Panc1 (cell line): ENCODE data around the gene ATP5PB. TPM values are rescaled to one million over a fixed set of nuclear protein-coding genes. Genes with fewer than 3 reads are reported as not detected.

Experiments used
- ATAC-seq: fragments of 200-7000 bp; cut with Tn5 transposase; 2 replicates; pipeline ENCODE4 v1.9.1; 2020; ENCODE audit warnings: mild to moderate bottlenecking, moderate library complexity
- BruUV-seq: library from RNA; stranded (reverse); fragments of 400-500 nt; replicated peaks from 2 replicates; lab custom pipeline; 2021; lab: Mats Ljungman, UMichigan
- CTCF ChIA-PET: fragments of 300-600 bp; sonication (Branson Sonifier 250); formaldehyde crosslinking; loops from one replicate; lab custom pipeline; 2022; ENCODE audit warnings: antibody characterized with exemption; lab: Charles Lee
- POLR2A ChIA-PET: fragments of 300-600 bp; sonication (Branson Sonifier 250); formaldehyde crosslinking; loops from one replicate; lab custom pipeline; 2022; ENCODE audit warnings: antibody characterized with exemption; lab: Charles Lee
- DNase-seq: peaks from one replicate; pipeline ENCODE4 v3.0.0-alpha.2; 2010; ENCODE audit warnings: low read depth, low spot score
- H3K27ac ChIP-seq: 2 replicates; pipeline ENCODE4 v1.5.1; 2011; ENCODE audit warnings: mild to moderate bottlenecking, low read length, inconsistent platforms
- H3K27me3 ChIP-seq: fragments of 200-500 bp; sonication (Bioruptor generic); 2 replicates; pipeline ENCODE4 v1.6.0; 2014; ENCODE audit warnings: low read length, inconsistent platforms; ENCODE audit not compliant: control insufficient read depth, insufficient read depth
- H3K36me3 ChIP-seq: fragments of 200-500 bp; sonication (Bioruptor generic); 2 replicates; pipeline ENCODE4 v1.5.1; 2014; ENCODE audit warnings: inconsistent platforms, mild to moderate bottlenecking, low read length, moderate library complexity; ENCODE audit not compliant: control insufficient read depth, insufficient read depth
- H3K4me1 ChIP-seq: 2 replicates; pipeline ENCODE4 v1.5.1; 2011; ENCODE audit warnings: inconsistent platforms, mild to moderate bottlenecking, low read length, moderate library complexity; ENCODE audit not compliant: control insufficient read depth, insufficient read depth
- H3K4me3 ChIP-seq, 2 experiments: 2 replicates each; pipeline ENCODE4 v1.5.1; 2011 to 2012; ENCODE audit warnings: low read depth in 2 of 2, low read length in 2 of 2, mild to moderate bottlenecking in 2 of 2, inconsistent platforms in 1 of 2, moderate library complexity in 1 of 2
- H3K9me3 ChIP-seq: fragments of 200-500 bp; sonication (Bioruptor generic); 2 replicates; pipeline ENCODE4 v1.5.1; 2014; ENCODE audit warnings: low read depth, mild to moderate bottlenecking, inconsistent platforms, low read length, moderate library complexity; ENCODE audit not compliant: control insufficient read depth, insufficient read depth
- CTCF ChIP-seq: fragments of 450-650 bp; IDR thresholded peaks from 2 replicates; pipeline ENCODE4 v1.5.1; 2017; ENCODE audit warnings: mild to moderate bottlenecking
- POLR2AphosphoS5 ChIP-seq: IDR thresholded peaks from 2 replicates; pipeline ENCODE4 v1.6.1; 2012; ENCODE audit warnings: mild to moderate bottlenecking, low read depth, low read length, moderate library complexity
- REST ChIP-seq, 2 experiments: IDR thresholded peaks; 2 replicates each; pipeline ENCODE4 v1.6.1; 2011 to 2012; ENCODE audit warnings: low read depth in 2 of 2, control low read depth in 1 of 2, low read length in 1 of 2, mild to moderate bottlenecking in 1 of 2, moderate library complexity in 1 of 2; ENCODE audit not compliant: insufficient read depth in 1 of 2
- SIN3A ChIP-seq: IDR thresholded peaks from 2 replicates; pipeline ENCODE4 v1.6.1; 2012; ENCODE audit warnings: low read depth, mild to moderate bottlenecking, low read length, moderate library complexity, borderline replicate concordance; ENCODE audit not compliant: insufficient read depth
- TCF7L2 ChIP-seq: IDR thresholded peaks from 2 replicates; pipeline ENCODE4 v1.6.1; 2011; ENCODE audit warnings: mild to moderate bottlenecking, low read depth, low read length, inconsistent platforms
- in situ Hi-C: cut with HindIII; loops from 2 replicates; pipeline ENCODE4 v1.10.0; 2016; ENCODE audit warnings: low sequenced_read_pairs, low pct_unique_long_range_greater_than_20kb
- intact Hi-C: fragments of 100-400 bp; cut with micrococcal nuclease; formaldehyde crosslinking; loops from one replicate; pipeline ENCODE4 v1.10.0; 2022; ENCODE audit not compliant: unreplicated experiment
- total RNA-seq: library from RNA; stranded (reverse); gene quantifications from one replicate; pipeline ENCODE4 v1.2.1, GENCODE V29; 2021; ENCODE audit not compliant: unreplicated experiment

Gene ATP5PB
- total RNA-seq, 1 experiment from 2014 or later: 178 TPM

GRCh38 chr1:111497592-111497991 lies 48.3 kb downstream of the ATP5PB start:
- H3K27me3 ChIP-seq: no peaks in the 10 kb centered on the region; the same call in 1 of the 2 replicates
- CTCF ChIA-PET: no interaction called here
- H3K9me3 ChIP-seq: no peaks in the 10 kb centered on the region
- BruUV-seq: no TSS peak
- intact Hi-C loops (no loop called here), in situ Hi-C loops (no loop called here)
- ATAC-seq (no peak), DNase-seq (no peak)
- no peak overlapping the region for H3K27ac ChIP-seq
- no peak overlapping the region for H3K4me3 ChIP-seq
- no peaks in the 10 kb centered on the region for H3K36me3 ChIP-seq
- no peaks in the 10 kb centered on the region for H3K4me1 ChIP-seq
- TF ChIP-seq CTCF (no peak), SIN3A (no peak), TCF7L2 (no peak), POLR2AphosphoS5 (no peak), REST (IDR thresholded peaks at IDR 0.05; ENCODE audit: insufficient read depth in 1 of 2, low read depth in 2 of 2, low read length in 1 of 2) (no peak)
- POLR2A ChIA-PET: no interaction called here

GRCh38 chr1:111499026-111499785 lies 49.9 kb downstream of the ATP5PB start:
- H3K27ac ChIP-seq: no peak overlapping the region
- H3K27me3 ChIP-seq: no peaks in the 10 kb centered on the region
- no peak for TF ChIP-seq CTCF
- no peak for TF ChIP-seq TCF7L2
- no peak for TF ChIP-seq SIN3A
- TF ChIP-seq POLR2AphosphoS5: no peak
- no peaks in the 10 kb centered on the region for H3K4me1 ChIP-seq
- DNase-seq: no peak
- no peak for ATAC-seq
- no TSS peak for BruUV-seq
- ChIA-PET CTCF (no interaction called here), POLR2A (no interaction called here)
- H3K36me3 ChIP-seq: no peaks in the 10 kb centered on the region
- no peak overlapping the region for H3K4me3 ChIP-seq
- in situ Hi-C loops: no loop called here
- H3K9me3 ChIP-seq: no peaks in the 10 kb centered on the region
- intact Hi-C loops: no loop called here
